Measurements from ENCODE around the gene BORCS8.
"Not testable (repeated sequence)": the region's sequence is repeated elsewhere in the genome, so short reads cannot be mapped to it uniquely, and the experiment has no call there.

Gene BORCS8

DNA sequence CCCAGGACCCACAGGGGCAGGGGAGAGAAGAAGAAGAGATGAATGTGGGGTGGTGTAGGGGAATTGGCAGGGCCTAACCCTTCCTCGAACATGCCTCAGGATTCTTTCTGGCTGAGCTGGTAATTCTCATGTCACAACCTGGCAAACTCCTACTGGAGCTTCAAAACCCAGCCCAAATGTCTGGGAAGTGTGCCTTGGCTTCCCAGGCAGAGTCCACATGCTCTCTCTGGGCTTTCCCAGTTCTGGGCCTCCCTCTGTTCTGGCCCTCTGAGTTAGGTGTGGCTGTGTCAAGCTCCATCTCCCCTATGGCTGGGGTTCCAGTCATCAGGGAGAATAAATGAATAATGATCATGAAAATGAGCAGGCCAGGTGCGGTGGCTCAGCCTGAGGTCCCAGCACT is 42.5 kb downstream of the BORCS8 start:
- 100% methylated on average over 2 of the region's 2 CpGs for WGBS (ENCODE audit: insufficient coverage)
- peaks cover 0 to 3% (median 0%) of the 10 kb centered on the region in 4 experiments for H3K4me1 ChIP-seq (ENCODE audit: control extremely low read depth in 1 of 4, control insufficient read depth in 4 of 4, insufficient read depth in 4 of 4, low read length in 3 of 4)
- no peaks in the 10 kb centered on the region for H3K9me3 ChIP-seq (ENCODE audit: control extremely low read depth in 1 of 5, control insufficient read depth in 4 of 5, insufficient read depth in 2 of 5, low read depth in 1 of 5, low read length in 4 of 5)
- ChIA-PET CTCF (interaction anchor here (2.8 to 5.8 kb wide), 2 partner anchors 25 to 76 kb away, joined by 13 to 46 read pairs; no protein-coding TSS in a partner anchor), POLR2A (no interaction called here)
- no peak overlapping the region for H3K4me3 ChIP-seq (ENCODE audit: control insufficient read depth in 1 of 7, extremely low read depth in 1 of 7, insufficient read depth in 4 of 7, low read depth in 2 of 7, low read length in 6 of 7)
- peaks cover 3 to 22% (median 10%) of the 10 kb centered on the region in 4 experiments for H3K36me3 ChIP-seq (ENCODE audit: control insufficient read depth in 4 of 4, insufficient read depth in 4 of 4, low read length in 3 of 4)
- no peak overlapping the region for H3K27ac ChIP-seq (ENCODE audit: insufficient read depth in 1 of 2, low read depth in 1 of 2, low read length in 2 of 2, poor library complexity in 1 of 2, severe bottlenecking in 2 of 2)
- no peak for DNase-seq
- no peaks in the 10 kb centered on the region for H3K27me3 ChIP-seq (replicated peaks in 2 of 5; ENCODE audit: control insufficient read depth in 4 of 5, insufficient read depth in 5 of 5, low read length in 4 of 5)

GRCh38 chr19:19148504-19148903 is 43.4 kb downstream of the BORCS8 start:
- CTCF ChIA-PET: interaction anchor here (1.5 to 5.8 kb wide), 4 partner anchors 8 to 78 kb away, joined by 4 to 46 read pairs (median 18); no protein-coding TSS in a partner anchor
- H3K27ac ChIP-seq (ENCODE audit: insufficient read depth in 1 of 2, low read depth in 1 of 2, low read length in 2 of 2, poor library complexity in 1 of 2, severe bottlenecking in 2 of 2); DNase-seq; H3K4me1 ChIP-seq (ENCODE audit: control extremely low read depth in 1 of 4, control insufficient read depth in 4 of 4, insufficient read depth in 4 of 4, low read length in 3 of 4); H3K27me3 ChIP-seq (replicated peaks in 2 of 5; ENCODE audit: control insufficient read depth in 4 of 5, insufficient read depth in 5 of 5, low read length in 4 of 5); H3K9me3 ChIP-seq (ENCODE audit: control extremely low read depth in 1 of 5, control insufficient read depth in 4 of 5, insufficient read depth in 2 of 5, low read depth in 1 of 5, low read length in 4 of 5); POLR2A ChIA-PET; H3K4me3 ChIP-seq (ENCODE audit: control insufficient read depth in 1 of 7, extremely low read depth in 1 of 7, insufficient read depth in 4 of 7, low read depth in 2 of 7, low read length in 6 of 7): not testable (repeated sequence)
- peaks cover 3 to 22% (median 10%) of the 10 kb centered on the region in 4 experiments for H3K36me3 ChIP-seq (ENCODE audit: control insufficient read depth in 4 of 4, insufficient read depth in 4 of 4, low read length in 3 of 4)
- 94% methylated on average over 2 of the region's 8 CpGs for WGBS (ENCODE audit: insufficient coverage)

DNA sequence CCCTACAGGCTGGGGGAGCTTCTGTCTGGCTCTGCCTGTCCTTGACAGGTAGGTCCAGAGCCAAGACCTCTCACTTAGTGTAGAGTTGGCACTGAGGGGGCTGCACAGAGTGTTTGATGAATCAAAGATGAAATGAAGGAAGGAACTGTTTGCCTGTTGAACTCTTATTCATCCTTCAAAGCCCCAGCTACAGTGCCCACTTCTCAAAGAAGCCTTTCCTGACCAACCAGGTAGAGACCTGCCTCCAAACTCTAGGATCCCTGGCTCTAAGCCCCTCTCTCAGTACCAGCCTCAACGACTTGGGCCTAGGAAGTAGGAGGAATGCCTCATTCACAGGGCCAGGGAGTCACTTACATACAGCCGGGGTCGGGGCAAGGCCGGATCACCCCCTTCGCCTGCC is 44.6 kb downstream of the BORCS8 start:
- POLR2A ChIA-PET: no interaction called here
- WGBS (ENCODE audit: insufficient coverage): 100% methylated on average over 3 of the region's 5 CpGs

DNA sequence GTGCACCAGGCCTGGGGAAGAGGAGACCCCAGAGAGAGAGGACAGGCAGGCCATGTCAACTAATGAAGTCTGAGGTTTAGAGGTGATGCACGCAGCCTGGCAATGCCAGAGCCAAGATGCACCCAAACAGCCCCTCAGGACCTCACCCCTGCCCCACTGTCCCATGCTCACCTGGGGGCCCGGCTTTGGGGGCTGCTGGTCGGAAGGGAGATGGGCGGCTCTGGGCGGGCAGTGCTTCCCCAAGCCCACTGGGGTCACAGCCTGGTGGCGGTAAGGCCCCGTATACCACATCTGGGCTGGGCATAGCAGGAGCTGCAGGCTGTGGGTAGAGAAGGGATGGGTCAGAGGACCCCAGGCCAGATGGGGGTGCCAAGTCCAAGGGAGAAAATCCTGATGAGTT is 45.1 kb downstream of the BORCS8 start:
- DNase-seq: no peak
- Histone ChIP-seq H3K27me3 (replicated peaks in 2 of 5; ENCODE audit: control insufficient read depth in 4 of 5, insufficient read depth in 5 of 5, low read length in 4 of 5) (no peaks in the 10 kb centered on the region), H3K4me3 (ENCODE audit: control insufficient read depth in 1 of 7, extremely low read depth in 1 of 7, insufficient read depth in 4 of 7, low read depth in 2 of 7, low read length in 6 of 7) (no peak overlapping the region), H3K36me3 (ENCODE audit: control insufficient read depth in 4 of 4, insufficient read depth in 4 of 4, low read length in 3 of 4) (peaks cover 3 to 22% (median 10%) of the 10 kb centered on the region in 4 experiments), H3K9me3 (ENCODE audit: control extremely low read depth in 1 of 5, control insufficient read depth in 4 of 5, insufficient read depth in 2 of 5, low read depth in 1 of 5, low read length in 4 of 5) (no peaks in the 10 kb centered on the region), H3K27ac (ENCODE audit: insufficient read depth in 1 of 2, low read depth in 1 of 2, low read length in 2 of 2, poor library complexity in 1 of 2, severe bottlenecking in 2 of 2) (no peak overlapping the region), H3K4me1 (ENCODE audit: control extremely low read depth in 1 of 4, control insufficient read depth in 4 of 4, insufficient read depth in 4 of 4, low read length in 3 of 4) (peaks cover 0 to 3% (median 0%) of the 10 kb centered on the region in 4 experiments)
- POLR2A ChIA-PET: no interaction called here
- CTCF ChIA-PET: interaction anchor here (0.9 to 5.8 kb wide), 7 partner anchors 10 to 88 kb away, joined by 3 to 46 read pairs (median 5); no protein-coding TSS in a partner anchor
- WGBS (ENCODE audit: insufficient coverage): 91% methylated on average over 1 of the region's 7 CpGs

More for the DNA sequence above, 44.6 kb downstream of the BORCS8 start:
- CTCF ChIA-PET: interaction anchor here (0.9 to 5.8 kb wide), 7 partner anchors 9 to 88 kb away, joined by 3 to 46 read pairs (median 5); no protein-coding TSS in a partner anchor
- no peaks in the 10 kb centered on the region for H3K27me3 ChIP-seq (replicated peaks in 2 of 5; ENCODE audit: control insufficient read depth in 4 of 5, insufficient read depth in 5 of 5, low read length in 4 of 5)
- no peak overlapping the region for H3K27ac ChIP-seq (ENCODE audit: insufficient read depth in 1 of 2, low read depth in 1 of 2, low read length in 2 of 2, poor library complexity in 1 of 2, severe bottlenecking in 2 of 2)
- peaks cover 0 to 3% (median 0%) of the 10 kb centered on the region in 4 experiments for H3K4me1 ChIP-seq (ENCODE audit: control extremely low read depth in 1 of 4, control insufficient read depth in 4 of 4, insufficient read depth in 4 of 4, low read length in 3 of 4)
- H3K36me3 ChIP-seq (ENCODE audit: control insufficient read depth in 4 of 4, insufficient read depth in 4 of 4, low read length in 3 of 4): peaks cover 3 to 22% (median 10%) of the 10 kb centered on the region in 4 experiments
- DNase-seq: no peak
- H3K9me3 ChIP-seq (ENCODE audit: control extremely low read depth in 1 of 5, control insufficient read depth in 4 of 5, insufficient read depth in 2 of 5, low read depth in 1 of 5, low read length in 4 of 5): no peaks in the 10 kb centered on the region
- no peak overlapping the region for H3K4me3 ChIP-seq (ENCODE audit: control insufficient read depth in 1 of 7, extremely low read depth in 1 of 7, insufficient read depth in 4 of 7, low read depth in 2 of 7, low read length in 6 of 7)

- peak; percentile 59 to 78 (median 71) for DNase-seq
- 67% methylated on average over 22 of the region's 47 CpGs for WGBS (ENCODE audit: insufficient coverage)
- POLR2A ChIA-PET: no interaction called here
These were observed 46.0 kb downstream of the BORCS8 start for GRCh38 chr19:19145684-19146608.

DNA sequence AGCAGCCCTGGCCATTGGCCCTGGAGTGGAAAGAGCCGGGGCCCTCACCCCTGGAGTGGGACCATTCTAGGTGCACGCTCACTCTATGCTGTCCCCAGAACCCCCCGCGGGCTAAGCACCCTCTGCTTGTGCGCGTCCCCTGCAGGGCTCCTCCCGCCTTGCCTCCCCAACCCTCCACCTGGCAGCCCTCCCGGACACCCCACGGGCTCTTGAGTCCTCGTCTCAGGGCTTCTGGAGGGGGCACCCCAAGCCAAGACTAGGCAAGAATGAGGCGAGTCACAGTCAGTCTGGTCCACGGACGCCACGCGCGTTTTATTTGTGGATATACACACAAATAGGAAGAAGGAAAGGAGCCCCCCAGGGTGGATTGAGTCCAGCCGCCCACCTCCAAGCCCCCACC is 46.7 kb downstream of the BORCS8 start:
- ChIA-PET POLR2A (no interaction called here), CTCF (interaction anchor here (0.7 to 5.8 kb wide), 12 partner anchors 10 to 344 kb away, joined by 3 to 46 read pairs (median 3); partner anchors contain the start of gene NR2C2AP)
- DNase-seq: no peak
- Histone ChIP-seq H3K4me3 (ENCODE audit: control insufficient read depth in 1 of 7, extremely low read depth in 1 of 7, insufficient read depth in 4 of 7, low read depth in 2 of 7, low read length in 6 of 7) (no peak overlapping the region), H3K9me3 (ENCODE audit: control extremely low read depth in 1 of 5, control insufficient read depth in 4 of 5, insufficient read depth in 2 of 5, low read depth in 1 of 5, low read length in 4 of 5) (no peaks in the 10 kb centered on the region), H3K27me3 (replicated peaks in 2 of 5; ENCODE audit: control insufficient read depth in 4 of 5, insufficient read depth in 5 of 5, low read length in 4 of 5) (no peaks in the 10 kb centered on the region), H3K27ac (ENCODE audit: insufficient read depth in 1 of 2, low read depth in 1 of 2, low read length in 2 of 2, poor library complexity in 1 of 2, severe bottlenecking in 2 of 2) (no peak overlapping the region), H3K36me3 (ENCODE audit: control insufficient read depth in 4 of 4, insufficient read depth in 4 of 4, low read length in 3 of 4) (peaks cover 3 to 22% (median 10%) of the 10 kb centered on the region in 4 experiments), H3K4me1 (ENCODE audit: control extremely low read depth in 1 of 4, control insufficient read depth in 4 of 4, insufficient read depth in 4 of 4, low read length in 3 of 4) (peaks cover 0 to 3% (median 0%) of the 10 kb centered on the region in 4 experiments)
- 97% methylated on average over 13 of the region's 17 CpGs for WGBS (ENCODE audit: insufficient coverage)

More at GRCh38 chr19:19145684-19146608, 46.0 kb downstream of the BORCS8 start:
- CTCF ChIA-PET: interaction anchor here (0.6 to 5.8 kb wide), 15 partner anchors 11 to 344 kb away, joined by 3 to 46 read pairs (median 3); partner anchors contain the start of gene NR2C2AP
- peaks cover 3 to 22% (median 10%) of the 10 kb centered on the region in 4 experiments for H3K36me3 ChIP-seq (ENCODE audit: control insufficient read depth in 4 of 4, insufficient read depth in 4 of 4, low read length in 3 of 4)
- no peak overlapping the region for H3K27ac ChIP-seq (ENCODE audit: insufficient read depth in 1 of 2, low read depth in 1 of 2, low read length in 2 of 2, poor library complexity in 1 of 2, severe bottlenecking in 2 of 2)
- H3K4me3 ChIP-seq (ENCODE audit: control insufficient read depth in 1 of 7, extremely low read depth in 1 of 7, insufficient read depth in 4 of 7, low read depth in 2 of 7, low read length in 6 of 7): no peak overlapping the region
- H3K27me3 ChIP-seq (replicated peaks in 2 of 5; ENCODE audit: control insufficient read depth in 4 of 5, insufficient read depth in 5 of 5, low read length in 4 of 5): no peaks in the 10 kb centered on the region
- H3K4me1 ChIP-seq (ENCODE audit: control extremely low read depth in 1 of 4, control insufficient read depth in 4 of 4, insufficient read depth in 4 of 4, low read length in 3 of 4): peaks cover 0 to 3% (median 0%) of the 10 kb centered on the region in 4 experiments
- H3K9me3 ChIP-seq (ENCODE audit: control extremely low read depth in 1 of 5, control insufficient read depth in 4 of 5, insufficient read depth in 2 of 5, low read depth in 1 of 5, low read length in 4 of 5): no peaks in the 10 kb centered on the region

Measured in common myeloid progenitor, CD34-positive (primary cell).